GM23338 (cell line): Measurements from ENCODE around the gene SLC22A25. TPM values are rescaled to one million over a fixed set of nuclear protein-coding genes. Genes with fewer than 3 reads are reported as not detected.
A peak's percentile ranks its signal among the peaks of the same experiment; 100 is the strongest.

ENCODE experiments used
- ATAC-seq: fragments of 200-7000 bp; cut with Tn5 transposase; 3 replicates; pipeline ENCODE4 v1.9.1; 2020
- DNase-seq: peaks from one replicate; pipeline ENCODE4 v3.0.0-alpha.2; 2015; ENCODE audit warnings: low spot score
- H2AFZ ChIP-seq: fragments of 200-600 bp; sonication (generic); 2 replicates; pipeline ENCODE4 v1.8.0; 2016; ENCODE audit warnings: antibody characterized with exemption, mild to moderate bottlenecking, moderate library complexity
- H3F3A ChIP-seq: fragments of 200-600 bp; sonication (generic); replicated peaks from 2 replicates; pipeline ENCODE4 v1.8.0; 2017; ENCODE audit warnings: antibody characterized with exemption, mixed run types, low read depth
- H3K27ac ChIP-seq: fragments of 200-600 bp; sonication (generic); 2 replicates; pipeline ENCODE4 v1.6.1; 2016; ENCODE audit warnings: low read depth
- H3K27me3 ChIP-seq: fragments of 200-600 bp; sonication (generic); 2 replicates; pipeline ENCODE4 v1.8.0; 2016; ENCODE audit warnings: mild to moderate bottlenecking, mixed run types, moderate library complexity; ENCODE audit not compliant: insufficient read depth
- H3K36me3 ChIP-seq: fragments of 200-600 bp; sonication (generic); 2 replicates; pipeline ENCODE4 v1.8.0; 2016; ENCODE audit warnings: mild to moderate bottlenecking; ENCODE audit not compliant: insufficient read depth
- H3K4me1 ChIP-seq: fragments of 200-600 bp; sonication (generic); 2 replicates; pipeline ENCODE4 v1.8.0; 2016; ENCODE audit warnings: mild to moderate bottlenecking, moderate library complexity; ENCODE audit not compliant: insufficient read depth
- H3K4me2 ChIP-seq: fragments of 200-600 bp; sonication (generic); 2 replicates; pipeline ENCODE4 v1.7.1; 2017; ENCODE audit warnings: mixed run types
- H3K4me3 ChIP-seq: fragments of 200-600 bp; sonication (generic); 2 replicates; pipeline ENCODE4 v1.6.1; 2016; ENCODE audit warnings: mixed run types
- H3K79me2 ChIP-seq: fragments of 200-600 bp; sonication (generic); replicated peaks from 2 replicates; pipeline ENCODE4 v1.8.0; 2017; ENCODE audit warnings: mild to moderate bottlenecking; ENCODE audit not compliant: insufficient read depth
- H3K9me2 ChIP-seq: fragments of 200-600 bp; sonication (generic); 2 replicates; pipeline ENCODE4 v1.8.0; 2017; ENCODE audit not compliant: insufficient read depth
- H4K20me1 ChIP-seq: fragments of 200-600 bp; sonication (generic); replicated peaks from 2 replicates; pipeline ENCODE4 v1.8.0; 2017; ENCODE audit warnings: mild to moderate bottlenecking; ENCODE audit not compliant: insufficient read depth
- H3K27ac Mint-ChIP-seq: 2 replicates; pipeline ENCODE4 v1.8.0; 2020; ENCODE audit warnings: inconsistent platforms, mild to moderate bottlenecking, moderate library complexity, mixed read lengths
- H3K27me3 Mint-ChIP-seq: 3 replicates; pipeline ENCODE4 v1.8.0; 2022; ENCODE audit warnings: low read depth, mild to moderate bottlenecking, moderate library complexity, mixed read lengths, inconsistent platforms; ENCODE audit not compliant: insufficient read depth, poor library complexity
- H3K36me3 Mint-ChIP-seq: 3 replicates; pipeline ENCODE4 v1.8.0; 2021; ENCODE audit warnings: low read depth, mild to moderate bottlenecking, inconsistent platforms, moderate library complexity, mixed read lengths
- H3K4me1 Mint-ChIP-seq: 3 replicates; pipeline ENCODE4 v1.8.0; 2020; ENCODE audit warnings: mild to moderate bottlenecking, inconsistent platforms, mixed read lengths
- H3K4me3 Mint-ChIP-seq: 3 replicates; pipeline ENCODE4 v1.8.0; 2021; ENCODE audit warnings: moderate library complexity, mild to moderate bottlenecking, inconsistent platforms, mixed read lengths
- H3K9me3 Mint-ChIP-seq: 3 replicates; pipeline ENCODE4 v1.8.0; 2020; ENCODE audit warnings: moderate library complexity, mild to moderate bottlenecking, inconsistent platforms, mixed read lengths
- CREB1 ChIP-seq: fragments of 250-450 bp; sonication (Bioruptor Pico); IDR thresholded peaks from 2 replicates; pipeline ENCODE4 v1.5.0; 2020; ENCODE audit warnings: low read depth, mild to moderate bottlenecking, moderate library complexity
- EZH2 ChIP-seq: fragments of 200-600 bp; sonication (generic); IDR thresholded peaks from one replicate; pipeline ENCODE4 v1.8.0; 2017; ENCODE audit warnings: antibody characterized with exemption, mild to moderate bottlenecking, low read depth; ENCODE audit not compliant: unreplicated experiment
- EZH2phosphoT487 ChIP-seq: fragments of 200-600 bp; sonication (generic); IDR thresholded peaks from one replicate; pipeline ENCODE4 v1.8.1; 2018; ENCODE audit warnings: antibody characterized with exemption; ENCODE audit not compliant: unreplicated experiment
- JUNB ChIP-seq: IDR thresholded peaks from one replicate; pipeline ENCODE4 v1.6.1; 2016; ENCODE audit warnings: antibody characterized with exemption; ENCODE audit not compliant: unreplicated experiment
- NANOG ChIP-seq: IDR thresholded peaks from 2 replicates; pipeline ENCODE4 v1.6.1; 2016; ENCODE audit warnings: antibody characterized with exemption, borderline replicate concordance
- POLR2AphosphoS5 ChIP-seq: IDR thresholded peaks from 2 replicates; pipeline ENCODE4 v1.6.1; 2016; ENCODE audit warnings: antibody characterized with exemption, low read depth
- STAT1 ChIP-seq: IDR thresholded peaks from one replicate; pipeline ENCODE4 v1.6.1; 2016; ENCODE audit warnings: antibody characterized with exemption; ENCODE audit not compliant: unreplicated experiment
- ZNF114 ChIP-seq: fragments of 250-450 bp; sonication (Bioruptor Pico); IDR thresholded peaks from 2 replicates; pipeline ENCODE4 v1.5.0; 2020; ENCODE audit warnings: mild to moderate bottlenecking, moderate library complexity
- ZNF331 ChIP-seq: fragments of 250-450 bp; sonication (Bioruptor Pico); IDR thresholded peaks from 2 replicates; pipeline ENCODE4 v1.5.0; 2020; ENCODE audit warnings: low read depth, mild to moderate bottlenecking, moderate library complexity
- polyA plus RNA-seq: library from polyadenylated mRNA; unstranded; fragments of >200 nt; fragmentation: Nextera tagmentation; extraction: Ambion mirVana; gene quantifications from 2 replicates; pipeline ENCODE4 v1.2.1, GENCODE V29; 2016
- total RNA-seq: library from RNA; depleted of rRNA; stranded (reverse); fragments of >200 nt; shearing (Covaris generic); gene quantifications from 2 replicates; pipeline ENCODE4 v1.2.3, GENCODE V29; 2014
- TF ChIP-seq, protein P1 (sequence below): IDR thresholded peaks from one replicate; pipeline ENCODE4 v1.6.1; 2018; ENCODE audit warnings: antibody characterized with exemption; ENCODE audit not compliant: unreplicated experiment
- TF ChIP-seq, protein P2 (sequence below): fragments of 250-450 bp; sonication (Bioruptor Pico); IDR thresholded peaks from 2 replicates; pipeline ENCODE4 v1.5.0; 2020; ENCODE audit warnings: mild to moderate bottlenecking, moderate library complexity
- TF ChIP-seq, protein P3 (sequence below), 2 experiments: fragments of 200-600 bp in 1 of 2; sonication (generic) in 1 of 2; conservative IDR thresholded peaks; 2 replicates each; pipeline versions ENCODE4 v1.5.1 to v1.6.1; 2016 to 2017; ENCODE audit warnings: antibody characterized with exemption in 2 of 2, low read depth in 2 of 2, mild to moderate bottlenecking in 2 of 2, moderate library complexity in 1 of 2
- TF ChIP-seq, protein P4 (sequence below): IDR thresholded peaks from 2 replicates; pipeline ENCODE4 v1.6.1; 2016; ENCODE audit warnings: antibody characterized with exemption

Gene SLC22A25
- total and polyA plus RNA-seq, 2 experiments from 2014 or later: not detected

DNA sequence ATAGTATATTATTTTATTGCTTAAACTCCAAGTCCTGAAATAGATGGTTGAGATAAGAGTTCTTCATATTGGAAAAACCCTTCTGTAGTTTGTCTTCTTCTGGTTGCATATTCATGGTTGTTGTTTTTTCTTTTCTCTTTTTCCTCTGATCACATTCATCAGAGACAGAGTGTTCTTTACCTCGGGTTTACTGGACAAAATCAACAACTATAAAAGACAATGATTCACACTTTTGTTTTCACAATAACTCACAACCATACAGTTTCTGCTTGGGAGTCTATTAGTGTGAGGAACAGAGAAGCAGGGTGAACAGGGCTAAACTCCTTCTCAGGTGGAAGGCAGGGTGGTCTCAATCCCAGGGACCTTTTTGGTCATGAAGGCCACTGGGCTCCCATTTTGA, 2.6 kb upstream of the SLC22A25 start:
- Histone ChIP-seq H3K27me3 (no peaks in the 10 kb centered on the region), H3K79me2 (no peaks in the 10 kb centered on the region), H3K9me2 (peaks cover 14% of the 10 kb centered on the region), H4K20me1 (no peaks in the 10 kb centered on the region), H3K36me3 (no peaks in the 10 kb centered on the region), H3K4me2 (no peak overlapping the region), H3F3A (no peaks in the 10 kb centered on the region), H3K4me3 (no peak overlapping the region), H2AFZ (peak overlapping the region; percentile 47; the same call in 1 of the 2 replicates), H3K4me1 (peaks cover 5% of the 10 kb centered on the region; the same call in 1 of the 2 replicates), H3K27ac (no peak overlapping the region)
- Mint-ChIP-seq H3K36me3 (no peaks in the 10 kb centered on the region), H3K4me3 (no peak overlapping the region), H3K9me3 (no peaks in the 10 kb centered on the region), H3K4me1 (peaks cover 6% of the 10 kb centered on the region; the same call in 2 of the 3 replicates), H3K27me3 (peaks cover 4% of the 10 kb centered on the region), H3K27ac (no peak overlapping the region)
- no peak for ATAC-seq
- TF ChIP-seq, protein P1, sequence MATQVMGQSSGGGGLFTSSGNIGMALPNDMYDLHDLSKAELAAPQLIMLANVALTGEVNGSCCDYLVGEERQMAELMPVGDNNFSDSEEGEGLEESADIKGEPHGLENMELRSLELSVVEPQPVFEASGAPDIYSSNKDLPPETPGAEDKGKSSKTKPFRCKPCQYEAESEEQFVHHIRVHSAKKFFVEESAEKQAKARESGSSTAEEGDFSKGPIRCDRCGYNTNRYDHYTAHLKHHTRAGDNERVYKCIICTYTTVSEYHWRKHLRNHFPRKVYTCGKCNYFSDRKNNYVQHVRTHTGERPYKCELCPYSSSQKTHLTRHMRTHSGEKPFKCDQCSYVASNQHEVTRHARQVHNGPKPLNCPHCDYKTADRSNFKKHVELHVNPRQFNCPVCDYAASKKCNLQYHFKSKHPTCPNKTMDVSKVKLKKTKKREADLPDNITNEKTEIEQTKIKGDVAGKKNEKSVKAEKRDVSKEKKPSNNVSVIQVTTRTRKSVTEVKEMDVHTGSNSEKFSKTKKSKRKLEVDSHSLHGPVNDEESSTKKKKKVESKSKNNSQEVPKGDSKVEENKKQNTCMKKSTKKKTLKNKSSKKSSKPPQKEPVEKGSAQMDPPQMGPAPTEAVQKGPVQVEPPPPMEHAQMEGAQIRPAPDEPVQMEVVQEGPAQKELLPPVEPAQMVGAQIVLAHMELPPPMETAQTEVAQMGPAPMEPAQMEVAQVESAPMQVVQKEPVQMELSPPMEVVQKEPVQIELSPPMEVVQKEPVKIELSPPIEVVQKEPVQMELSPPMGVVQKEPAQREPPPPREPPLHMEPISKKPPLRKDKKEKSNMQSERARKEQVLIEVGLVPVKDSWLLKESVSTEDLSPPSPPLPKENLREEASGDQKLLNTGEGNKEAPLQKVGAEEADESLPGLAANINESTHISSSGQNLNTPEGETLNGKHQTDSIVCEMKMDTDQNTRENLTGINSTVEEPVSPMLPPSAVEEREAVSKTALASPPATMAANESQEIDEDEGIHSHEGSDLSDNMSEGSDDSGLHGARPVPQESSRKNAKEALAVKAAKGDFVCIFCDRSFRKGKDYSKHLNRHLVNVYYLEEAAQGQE: no peak
- TF ChIP-seq JUNB (no peak), EZH2phosphoT487 (no peak), STAT1 (no peak), ZNF331 (CRISPR knock-in tag) (no peak), NANOG (no peak), POLR2AphosphoS5 (no peak), CREB1 (no peak), EZH2 (no peak), ZNF114 (CRISPR knock-in tag) (no peak)
- TF ChIP-seq, protein P2, sequence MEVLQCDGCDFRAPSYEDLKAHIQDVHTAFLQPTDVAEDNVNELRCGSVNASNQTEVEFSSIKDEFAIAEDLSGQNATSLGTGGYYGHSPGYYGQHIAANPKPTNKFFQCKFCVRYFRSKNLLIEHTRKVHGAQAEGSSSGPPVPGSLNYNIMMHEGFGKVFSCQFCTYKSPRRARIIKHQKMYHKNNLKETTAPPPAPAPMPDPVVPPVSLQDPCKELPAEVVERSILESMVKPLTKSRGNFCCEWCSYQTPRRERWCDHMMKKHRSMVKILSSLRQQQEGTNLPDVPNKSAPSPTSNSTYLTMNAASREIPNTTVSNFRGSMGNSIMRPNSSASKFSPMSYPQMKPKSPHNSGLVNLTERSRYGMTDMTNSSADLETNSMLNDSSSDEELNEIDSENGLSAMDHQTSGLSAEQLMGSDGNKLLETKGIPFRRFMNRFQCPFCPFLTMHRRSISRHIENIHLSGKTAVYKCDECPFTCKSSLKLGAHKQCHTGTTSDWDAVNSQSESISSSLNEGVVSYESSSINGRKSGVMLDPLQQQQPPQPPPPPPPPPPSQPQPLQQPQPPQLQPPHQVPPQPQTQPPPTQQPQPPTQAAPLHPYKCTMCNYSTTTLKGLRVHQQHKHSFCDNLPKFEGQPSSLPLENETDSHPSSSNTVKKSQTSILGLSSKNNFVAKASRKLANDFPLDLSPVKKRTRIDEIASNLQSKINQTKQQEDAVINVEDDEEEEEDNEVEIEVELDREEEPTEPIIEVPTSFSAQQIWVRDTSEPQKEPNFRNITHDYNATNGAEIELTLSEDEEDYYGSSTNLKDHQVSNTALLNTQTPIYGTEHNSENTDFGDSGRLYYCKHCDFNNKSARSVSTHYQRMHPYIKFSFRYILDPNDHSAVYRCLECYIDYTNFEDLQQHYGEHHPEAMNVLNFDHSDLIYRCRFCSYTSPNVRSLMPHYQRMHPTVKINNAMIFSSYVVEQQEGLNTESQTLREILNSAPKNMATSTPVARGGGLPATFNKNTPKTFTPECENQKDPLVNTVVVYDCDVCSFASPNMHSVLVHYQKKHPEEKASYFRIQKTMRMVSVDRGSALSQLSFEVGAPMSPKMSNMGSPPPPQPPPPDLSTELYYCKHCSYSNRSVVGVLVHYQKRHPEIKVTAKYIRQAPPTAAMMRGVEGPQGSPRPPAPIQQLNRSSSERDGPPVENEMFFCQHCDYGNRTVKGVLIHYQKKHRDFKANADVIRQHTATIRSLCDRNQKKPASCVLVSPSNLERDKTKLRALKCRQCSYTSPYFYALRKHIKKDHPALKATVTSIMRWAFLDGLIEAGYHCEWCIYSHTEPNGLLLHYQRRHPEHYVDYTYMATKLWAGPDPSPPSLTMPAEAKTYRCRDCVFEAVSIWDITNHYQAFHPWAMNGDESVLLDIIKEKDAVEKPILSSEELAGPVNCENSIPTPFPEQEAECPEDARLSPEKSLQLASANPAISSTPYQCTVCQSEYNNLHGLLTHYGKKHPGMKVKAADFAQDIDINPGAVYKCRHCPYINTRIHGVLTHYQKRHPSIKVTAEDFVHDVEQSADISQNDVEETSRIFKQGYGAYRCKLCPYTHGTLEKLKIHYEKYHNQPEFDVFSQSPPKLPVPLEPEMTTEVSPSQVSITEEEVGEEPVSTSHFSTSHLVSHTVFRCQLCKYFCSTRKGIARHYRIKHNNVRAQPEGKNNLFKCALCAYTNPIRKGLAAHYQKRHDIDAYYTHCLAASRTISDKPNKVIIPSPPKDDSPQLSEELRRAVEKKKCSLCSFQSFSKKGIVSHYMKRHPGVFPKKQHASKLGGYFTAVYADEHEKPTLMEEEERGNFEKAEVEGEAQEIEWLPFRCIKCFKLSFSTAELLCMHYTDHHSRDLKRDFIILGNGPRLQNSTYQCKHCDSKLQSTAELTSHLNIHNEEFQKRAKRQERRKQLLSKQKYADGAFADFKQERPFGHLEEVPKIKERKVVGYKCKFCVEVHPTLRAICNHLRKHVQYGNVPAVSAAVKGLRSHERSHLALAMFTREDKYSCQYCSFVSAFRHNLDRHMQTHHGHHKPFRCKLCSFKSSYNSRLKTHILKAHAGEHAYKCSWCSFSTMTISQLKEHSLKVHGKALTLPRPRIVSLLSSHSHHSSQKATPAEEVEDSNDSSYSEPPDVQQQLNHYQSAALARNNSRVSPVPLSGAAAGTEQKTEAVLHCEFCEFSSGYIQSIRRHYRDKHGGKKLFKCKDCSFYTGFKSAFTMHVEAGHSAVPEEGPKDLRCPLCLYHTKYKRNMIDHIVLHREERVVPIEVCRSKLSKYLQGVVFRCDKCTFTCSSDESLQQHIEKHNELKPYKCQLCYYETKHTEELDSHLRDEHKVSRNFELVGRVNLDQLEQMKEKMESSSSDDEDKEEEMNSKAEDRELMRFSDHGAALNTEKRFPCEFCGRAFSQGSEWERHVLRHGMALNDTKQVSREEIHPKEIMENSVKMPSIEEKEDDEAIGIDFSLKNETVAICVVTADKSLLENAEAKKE (CRISPR knock-in tag): no peak
- TF ChIP-seq, protein P3, sequence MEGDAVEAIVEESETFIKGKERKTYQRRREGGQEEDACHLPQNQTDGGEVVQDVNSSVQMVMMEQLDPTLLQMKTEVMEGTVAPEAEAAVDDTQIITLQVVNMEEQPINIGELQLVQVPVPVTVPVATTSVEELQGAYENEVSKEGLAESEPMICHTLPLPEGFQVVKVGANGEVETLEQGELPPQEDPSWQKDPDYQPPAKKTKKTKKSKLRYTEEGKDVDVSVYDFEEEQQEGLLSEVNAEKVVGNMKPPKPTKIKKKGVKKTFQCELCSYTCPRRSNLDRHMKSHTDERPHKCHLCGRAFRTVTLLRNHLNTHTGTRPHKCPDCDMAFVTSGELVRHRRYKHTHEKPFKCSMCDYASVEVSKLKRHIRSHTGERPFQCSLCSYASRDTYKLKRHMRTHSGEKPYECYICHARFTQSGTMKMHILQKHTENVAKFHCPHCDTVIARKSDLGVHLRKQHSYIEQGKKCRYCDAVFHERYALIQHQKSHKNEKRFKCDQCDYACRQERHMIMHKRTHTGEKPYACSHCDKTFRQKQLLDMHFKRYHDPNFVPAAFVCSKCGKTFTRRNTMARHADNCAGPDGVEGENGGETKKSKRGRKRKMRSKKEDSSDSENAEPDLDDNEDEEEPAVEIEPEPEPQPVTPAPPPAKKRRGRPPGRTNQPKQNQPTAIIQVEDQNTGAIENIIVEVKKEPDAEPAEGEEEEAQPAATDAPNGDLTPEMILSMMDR (conservative IDR thresholded peaks at IDR 0.05; ENCODE audit: low read depth in 2 of 2): no peak
- TF ChIP-seq, protein P4, sequence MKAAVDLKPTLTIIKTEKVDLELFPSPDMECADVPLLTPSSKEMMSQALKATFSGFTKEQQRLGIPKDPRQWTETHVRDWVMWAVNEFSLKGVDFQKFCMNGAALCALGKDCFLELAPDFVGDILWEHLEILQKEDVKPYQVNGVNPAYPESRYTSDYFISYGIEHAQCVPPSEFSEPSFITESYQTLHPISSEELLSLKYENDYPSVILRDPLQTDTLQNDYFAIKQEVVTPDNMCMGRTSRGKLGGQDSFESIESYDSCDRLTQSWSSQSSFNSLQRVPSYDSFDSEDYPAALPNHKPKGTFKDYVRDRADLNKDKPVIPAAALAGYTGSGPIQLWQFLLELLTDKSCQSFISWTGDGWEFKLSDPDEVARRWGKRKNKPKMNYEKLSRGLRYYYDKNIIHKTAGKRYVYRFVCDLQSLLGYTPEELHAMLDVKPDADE: no peak
- no peak for DNase-seq
